Activated CD8-positive, alpha-beta memory T cell treated with anti-CD3 and anti-CD28 coated beads, Interleukin-2, amount 10 ng/mL, durations not matched to agents 7 days and 5 days (primary cell): Measurements from ENCODE around the gene EML4. TPM values are rescaled to one million over a fixed set of nuclear protein-coding genes. Genes with fewer than 3 reads are reported as not detected.
"Not testable (repeated sequence)": the region's sequence is repeated elsewhere in the genome, so short reads cannot be mapped to it uniquely, and the experiment has no call there.

ENCODE experiments used
- ATAC-seq: fragments of 150-1000 bp; cut with Tn5 transposase; one replicate; pipeline ENCODE4 v1.10.0; 2021; ENCODE audit warnings: moderate library complexity
- CTCF ChIA-PET: fragments of 350-600 bp; sonication (Branson Sonifier 250); formaldehyde crosslinking; loops from one replicate; lab custom pipeline; 2021; ENCODE audit warnings: antibody characterized with exemption; lab: Charles Lee
- DNase-seq: peaks from one replicate; pipeline ENCODE4 v3.0.0-alpha.2; 2020
- H3K27ac Mint-ChIP-seq: one replicate; pipeline ENCODE4 v1.8.0; 2021; ENCODE audit warnings: mild to moderate bottlenecking, mixed read lengths
- H3K27me3 Mint-ChIP-seq: one replicate; pipeline ENCODE4 v1.8.0; 2021; ENCODE audit warnings: mixed read lengths
- H3K36me3 Mint-ChIP-seq: one replicate; pipeline ENCODE4 v1.8.0; 2021; ENCODE audit warnings: mild to moderate bottlenecking, mixed read lengths
- H3K4me1 Mint-ChIP-seq: one replicate; pipeline ENCODE4 v1.8.0; 2021; ENCODE audit warnings: mixed read lengths
- H3K4me3 Mint-ChIP-seq: one replicate; pipeline ENCODE4 v1.8.0; 2021; ENCODE audit warnings: mild to moderate bottlenecking, moderate library complexity, mixed read lengths
- H3K9me3 Mint-ChIP-seq: one replicate; pipeline ENCODE4 v1.8.0; 2022; ENCODE audit warnings: low read depth, mixed read lengths
- total RNA-seq, 2 experiments: library from RNA; stranded (reverse); gene quantifications; one replicate each; pipeline ENCODE4 v1.2.3, GENCODE V29; 2021

The EML4 gene
- total RNA-seq, 2 experiments from 2014 or later, result 73.4 to 110 TPM

DNA sequence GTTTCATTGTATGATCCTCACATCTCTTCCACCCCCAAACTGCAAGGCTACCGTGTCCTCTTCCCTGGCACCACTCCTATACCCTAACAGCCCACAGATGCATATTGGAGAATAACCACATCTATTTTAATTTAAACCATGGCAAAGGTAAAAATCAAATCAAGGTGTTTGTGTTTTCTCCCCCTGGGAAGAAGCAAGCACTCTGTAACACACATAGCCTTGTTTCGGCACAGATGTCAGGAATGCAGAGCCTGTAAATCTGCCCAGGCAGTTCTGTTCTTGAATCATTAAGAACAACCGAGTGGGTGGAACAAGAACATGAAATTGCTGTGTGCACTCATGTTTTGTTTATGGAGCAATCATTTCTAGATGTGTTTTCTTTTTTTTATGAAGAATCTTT, 198.7 kb downstream of the EML4 start:
- H3K36me3 Mint-ChIP-seq, result no peaks in the 10 kb centered on the region
- peaks cover 6% of the 10 kb centered on the region for H3K4me1 Mint-ChIP-seq
- ATAC-seq (no peak), DNase-seq (no peak)
- H3K27me3 Mint-ChIP-seq, result peaks cover 9% of the 10 kb centered on the region
- H3K9me3 Mint-ChIP-seq, result no peaks in the 10 kb centered on the region
- H3K4me3 Mint-ChIP-seq, result no peak overlapping the region
- CTCF ChIA-PET, result no interaction called here
- H3K27ac Mint-ChIP-seq, result no peak overlapping the region

DNA sequence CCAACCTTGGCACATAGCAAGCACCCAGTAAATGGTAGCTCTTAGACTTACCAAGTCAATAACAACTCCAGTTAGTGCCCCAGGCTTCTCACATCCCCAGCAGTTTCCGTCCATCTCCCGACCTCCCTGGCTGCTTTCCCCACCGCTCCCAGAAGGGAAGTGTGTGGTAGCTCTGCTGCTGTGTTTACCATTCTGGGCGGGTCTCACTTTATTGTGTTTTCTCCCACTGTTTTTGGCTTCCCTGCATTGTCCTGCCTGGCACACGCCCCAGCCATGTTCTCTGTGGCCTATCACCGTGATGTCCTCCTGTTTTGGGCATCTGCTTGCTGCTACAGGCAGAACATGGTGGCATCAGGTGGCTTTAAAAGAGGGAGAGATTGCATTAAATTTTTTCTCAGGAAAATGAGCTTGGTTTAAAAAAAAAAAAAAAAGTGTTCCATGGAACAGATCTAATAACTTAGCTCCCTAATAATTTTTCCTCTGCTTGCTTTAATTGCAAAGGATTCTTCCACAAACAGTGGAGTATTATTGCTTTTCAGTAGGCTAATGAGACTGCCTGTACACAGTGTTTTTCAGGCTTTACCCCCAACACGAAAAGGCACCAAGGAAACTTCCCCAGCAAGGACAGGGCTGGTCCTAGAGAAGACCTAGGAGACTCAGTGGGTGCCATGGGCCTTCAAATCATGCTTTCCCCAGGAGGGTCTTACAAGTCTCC, 199.8 kb downstream of the EML4 start:
- Mint-ChIP-seq H3K4me1 (peaks cover 7% of the 10 kb centered on the region), H3K4me3 (no peak overlapping the region), H3K36me3 (no peaks in the 10 kb centered on the region), H3K27ac (no peak overlapping the region), H3K27me3 (peaks cover 9% of the 10 kb centered on the region), H3K9me3 (no peaks in the 10 kb centered on the region)
- ATAC-seq (no peak), DNase-seq (no peak)
- CTCF ChIA-PET, result no interaction called here

DNA sequence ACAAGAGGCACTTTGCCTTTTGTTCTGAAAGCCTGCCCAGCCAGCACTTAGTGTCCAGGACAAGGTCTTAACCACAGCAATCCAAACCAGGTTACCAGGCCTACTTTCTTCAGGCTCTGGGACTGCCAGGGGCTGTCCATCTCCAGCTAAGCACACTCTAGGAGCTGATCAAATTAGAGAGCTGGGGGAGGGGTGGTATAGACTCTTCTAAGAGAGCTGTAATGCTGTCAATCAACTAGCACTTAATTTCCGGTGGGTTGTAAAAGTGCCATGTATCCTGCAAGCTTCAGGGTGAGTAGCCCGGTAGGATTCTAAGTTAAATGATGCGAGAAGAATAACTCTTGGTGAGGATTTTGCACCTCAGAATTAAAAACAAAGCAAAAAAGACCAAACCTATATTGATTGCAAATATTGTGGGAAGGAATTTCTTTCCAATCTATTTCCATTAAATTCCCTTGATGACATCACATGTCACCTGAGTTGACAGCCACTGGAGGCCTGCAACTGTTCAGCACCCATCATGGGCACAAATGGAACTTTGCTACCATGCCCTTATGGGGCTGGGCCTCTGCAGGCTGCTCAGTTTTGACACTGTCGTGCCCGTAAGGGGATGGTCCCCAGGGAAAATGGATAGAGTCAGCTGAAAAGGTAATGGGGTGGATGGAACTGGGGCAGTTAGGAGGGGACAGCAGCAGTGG, 200.5 kb downstream of the EML4 start:
- CTCF ChIA-PET, result no interaction called here
- no peak for DNase-seq
- peaks cover 7% of the 10 kb centered on the region for H3K4me1 Mint-ChIP-seq
- no peaks in the 10 kb centered on the region for H3K9me3 Mint-ChIP-seq
- no peaks in the 10 kb centered on the region for H3K36me3 Mint-ChIP-seq
- no peak overlapping the region for H3K27ac Mint-ChIP-seq
- no peak for ATAC-seq
- H3K4me3 Mint-ChIP-seq, result no peak overlapping the region
- H3K27me3 Mint-ChIP-seq, result peaks cover 10% of the 10 kb centered on the region

DNA sequence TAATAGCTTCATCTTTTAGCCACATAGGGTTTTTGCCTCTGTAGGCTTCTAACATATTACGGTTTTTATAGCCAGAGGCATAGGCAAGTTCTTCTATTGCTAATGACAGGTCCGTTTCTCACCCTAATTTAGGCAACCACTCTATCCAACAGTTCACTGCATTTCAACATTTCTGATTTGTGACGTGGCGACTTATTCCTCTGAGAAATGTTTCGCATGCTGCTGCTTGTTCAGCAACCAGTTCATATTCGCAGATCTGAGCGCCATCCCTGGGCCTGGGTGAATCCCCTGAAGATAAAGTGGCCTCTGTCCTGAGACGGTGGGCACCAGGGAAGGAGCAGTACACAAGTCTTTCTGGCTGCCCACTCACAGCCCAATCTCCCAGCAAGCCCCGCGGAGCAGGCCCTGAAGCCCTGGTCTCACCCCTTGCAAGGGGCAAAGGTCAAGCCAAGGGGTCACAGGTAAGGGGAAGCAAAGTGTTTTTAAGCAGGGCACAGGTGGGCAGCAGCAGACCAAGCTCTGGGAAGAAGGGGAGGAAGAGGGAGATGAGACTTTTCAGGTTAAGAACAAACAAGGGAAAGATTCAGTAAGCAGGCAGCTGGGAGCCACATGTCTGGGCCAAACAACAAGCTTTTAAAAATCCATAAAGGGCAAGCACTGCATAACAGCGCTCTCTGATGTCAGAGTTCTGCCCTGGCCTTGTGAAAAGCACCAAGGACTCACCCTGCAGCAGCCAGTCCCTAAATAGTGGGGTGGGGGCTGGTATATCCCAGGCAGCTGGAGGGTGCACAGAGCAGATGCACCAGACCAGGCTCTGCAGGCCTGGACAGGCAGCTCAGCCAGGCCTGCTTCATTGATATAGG, 202.7 kb downstream of the EML4 start:
- Mint-ChIP-seq H3K4me1 (peaks cover 7% of the 10 kb centered on the region), H3K27ac (no peak overlapping the region), H3K36me3 (no peaks in the 10 kb centered on the region), H3K27me3 (peaks cover 7% of the 10 kb centered on the region), H3K4me3 (no peak overlapping the region), H3K9me3 (no peaks in the 10 kb centered on the region)
- no peak for ATAC-seq
- DNase-seq, result no peak
- CTCF ChIA-PET, result no interaction called here

DNA sequence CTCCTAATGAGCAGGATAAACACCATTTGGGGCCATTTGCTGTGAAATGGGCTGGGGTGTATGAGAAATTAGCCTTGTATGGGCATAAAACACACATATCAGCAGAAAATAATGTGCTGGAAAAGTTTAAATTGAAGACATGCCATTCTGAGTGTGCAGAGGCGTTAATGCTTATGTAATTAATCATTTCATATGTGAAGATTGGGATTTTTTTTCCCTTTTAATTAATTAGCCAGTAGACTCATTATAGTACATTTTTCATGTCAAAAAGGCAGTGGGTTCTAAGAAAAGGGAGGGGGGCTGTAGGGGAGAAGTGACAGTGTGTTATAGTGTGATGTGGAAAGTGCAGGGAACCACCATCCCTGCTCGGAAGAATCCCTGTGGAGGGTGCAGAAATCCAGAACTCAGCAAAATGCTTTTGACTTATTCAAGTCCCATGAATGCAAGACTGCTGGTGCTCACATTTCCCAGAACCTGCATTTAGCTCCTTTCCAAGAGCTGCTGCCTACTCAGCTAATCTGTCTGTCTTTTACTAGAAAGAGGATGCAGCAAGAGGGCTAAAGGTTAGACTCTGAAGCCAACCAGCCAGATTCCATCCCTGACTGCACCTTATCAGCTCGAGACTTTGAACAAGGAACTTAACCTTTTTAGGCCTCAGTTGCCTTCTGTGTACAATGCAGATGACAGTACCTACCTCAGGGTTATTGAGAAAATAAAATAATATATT, 203.5 kb downstream of the EML4 start:
- CTCF ChIA-PET, result interaction anchor here (0.6 kb wide), 1 partner anchor 348 kb away, joined by 3 read pairs; no protein-coding TSS in a partner anchor
- ATAC-seq, result no peak
- Mint-ChIP-seq H3K36me3 (no peaks in the 10 kb centered on the region), H3K4me3 (no peak overlapping the region), H3K27ac (no peak overlapping the region), H3K9me3 (no peaks in the 10 kb centered on the region), H3K27me3 (peaks cover 6% of the 10 kb centered on the region), H3K4me1 (peaks cover 7% of the 10 kb centered on the region)
- no peak for DNase-seq

DNA sequence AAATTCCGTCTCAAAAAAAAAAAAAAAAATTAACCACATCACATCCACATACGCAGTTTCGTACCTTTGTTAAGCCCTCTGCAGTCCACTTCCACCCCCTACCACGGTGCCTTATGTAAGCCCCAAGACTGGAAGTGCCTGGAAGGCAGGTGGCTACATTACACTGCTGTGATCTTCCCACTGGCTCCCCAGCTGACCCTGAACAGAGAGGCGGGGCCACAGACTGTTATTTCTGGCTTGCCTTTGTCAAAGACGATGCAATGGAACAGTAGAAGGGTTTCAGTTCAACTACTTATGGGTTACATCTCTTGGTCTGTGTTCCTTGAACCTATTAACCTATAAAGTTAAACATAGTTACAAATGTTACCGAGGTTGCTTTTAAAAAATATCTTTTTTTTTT, 207.6 kb downstream of the EML4 start:
- H3K27ac Mint-ChIP-seq, result no peak overlapping the region
- peaks cover 7% of the 10 kb centered on the region for H3K4me1 Mint-ChIP-seq
- H3K9me3 Mint-ChIP-seq, result no peaks in the 10 kb centered on the region
- no peak for DNase-seq
- H3K36me3 Mint-ChIP-seq, result no peaks in the 10 kb centered on the region
- CTCF ChIA-PET, result no interaction called here
- H3K27me3 Mint-ChIP-seq, result peaks cover 11% of the 10 kb centered on the region
- H3K4me3 Mint-ChIP-seq, result no peak overlapping the region
- no peak for ATAC-seq

DNA sequence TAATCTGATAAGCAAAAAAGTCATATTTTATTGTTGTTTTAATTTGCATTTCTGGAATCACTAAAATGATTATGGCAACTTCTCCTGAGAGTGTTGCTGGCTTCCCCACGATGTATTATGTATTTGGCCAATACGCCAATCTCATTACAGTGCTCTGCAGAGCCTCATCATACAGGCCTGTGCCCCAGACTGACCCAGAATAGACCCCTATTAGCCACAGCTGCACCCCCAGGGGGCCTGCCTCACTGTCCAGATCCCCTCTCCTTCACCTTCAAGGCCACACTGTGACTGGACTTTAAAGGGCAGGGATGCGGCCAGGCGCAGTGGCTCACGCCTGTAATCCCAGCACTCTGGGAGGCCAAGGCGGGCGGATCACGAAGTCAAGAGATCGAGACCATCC, 209.3 kb downstream of the EML4 start:
- no peaks in the 10 kb centered on the region for H3K4me1 Mint-ChIP-seq
- no peak overlapping the region for H3K27ac Mint-ChIP-seq
- CTCF ChIA-PET, result no interaction called here
- H3K36me3 Mint-ChIP-seq, result no peaks in the 10 kb centered on the region
- no peaks in the 10 kb centered on the region for H3K9me3 Mint-ChIP-seq
- no peak for ATAC-seq
- H3K4me3 Mint-ChIP-seq, result no peak overlapping the region
- no peak for DNase-seq
- peaks cover 11% of the 10 kb centered on the region for H3K27me3 Mint-ChIP-seq

DNA sequence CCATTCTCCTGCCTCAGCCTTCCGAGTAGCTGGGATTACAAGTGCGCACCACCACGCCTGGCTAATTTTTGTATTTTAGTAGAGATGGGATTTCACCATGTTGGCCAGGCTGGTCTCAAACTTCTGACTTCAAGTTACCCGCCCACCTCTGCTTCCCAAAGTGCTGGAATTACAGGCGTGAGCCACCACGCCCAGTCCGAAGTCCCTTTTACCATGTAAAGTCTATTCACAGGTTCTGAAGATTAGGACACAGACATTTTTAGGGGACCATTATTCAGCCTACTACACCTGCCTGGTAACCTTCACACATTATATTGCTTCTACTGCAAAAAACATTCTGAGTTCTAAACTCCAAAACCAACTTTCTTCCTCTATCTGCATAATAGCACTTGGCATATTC, 210.9 kb downstream of the EML4 start:
- ATAC-seq, H3K36me3 Mint-ChIP-seq, H3K27ac Mint-ChIP-seq, H3K9me3 Mint-ChIP-seq, H3K4me3 Mint-ChIP-seq, DNase-seq, H3K27me3 Mint-ChIP-seq, CTCF ChIA-PET, H3K4me1 Mint-ChIP-seq: not testable (repeated sequence)

DNA sequence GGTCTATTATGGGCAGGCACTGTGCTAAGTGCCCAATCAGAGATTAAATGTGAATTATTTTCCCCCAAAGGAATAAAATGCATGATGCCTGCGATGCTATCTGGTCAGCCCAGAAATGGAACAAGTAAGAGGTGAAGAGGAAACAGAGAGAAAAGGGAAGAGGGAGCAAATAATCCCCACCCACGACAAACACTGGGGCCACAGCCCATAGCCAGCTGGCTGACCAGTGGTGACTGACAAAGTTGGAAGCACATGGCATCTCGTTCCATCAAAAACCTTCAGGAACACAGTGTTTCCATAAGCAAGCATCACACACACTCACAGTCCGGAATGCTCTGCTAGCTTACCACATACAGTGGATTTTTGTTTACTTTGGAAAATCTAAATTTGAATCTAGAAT, 213.0 kb downstream of the EML4 start:
- Mint-ChIP-seq H3K36me3 (no peaks in the 10 kb centered on the region), H3K9me3 (no peaks in the 10 kb centered on the region), H3K4me3 (no peak overlapping the region), H3K4me1 (no peaks in the 10 kb centered on the region), H3K27me3 (peaks cover 7% of the 10 kb centered on the region), H3K27ac (no peak overlapping the region)
- no peak for ATAC-seq
- CTCF ChIA-PET, result no interaction called here
- no peak for DNase-seq

Other genes starting within 250 kb of the EML4 start
- not detected for gene PKDCC, start 121.3 kb upstream of the EML4 start, total RNA-seq
- gene COX7A2L, start 191.9 kb downstream of the EML4 start, total RNA-seq, result 10 to 100 TPM; 80.0 to 92.6 TPM